ENCODE results near the gene GSX1. TPM values are rescaled to one million over a fixed set of nuclear protein-coding genes. Genes with fewer than 3 reads are reported as not detected.
A peak's percentile ranks its signal among the peaks of the same experiment; 100 is the strongest.

GSX1 gene
- total RNA-seq, 1 donor from 2014 or later, result not detected

DNA sequence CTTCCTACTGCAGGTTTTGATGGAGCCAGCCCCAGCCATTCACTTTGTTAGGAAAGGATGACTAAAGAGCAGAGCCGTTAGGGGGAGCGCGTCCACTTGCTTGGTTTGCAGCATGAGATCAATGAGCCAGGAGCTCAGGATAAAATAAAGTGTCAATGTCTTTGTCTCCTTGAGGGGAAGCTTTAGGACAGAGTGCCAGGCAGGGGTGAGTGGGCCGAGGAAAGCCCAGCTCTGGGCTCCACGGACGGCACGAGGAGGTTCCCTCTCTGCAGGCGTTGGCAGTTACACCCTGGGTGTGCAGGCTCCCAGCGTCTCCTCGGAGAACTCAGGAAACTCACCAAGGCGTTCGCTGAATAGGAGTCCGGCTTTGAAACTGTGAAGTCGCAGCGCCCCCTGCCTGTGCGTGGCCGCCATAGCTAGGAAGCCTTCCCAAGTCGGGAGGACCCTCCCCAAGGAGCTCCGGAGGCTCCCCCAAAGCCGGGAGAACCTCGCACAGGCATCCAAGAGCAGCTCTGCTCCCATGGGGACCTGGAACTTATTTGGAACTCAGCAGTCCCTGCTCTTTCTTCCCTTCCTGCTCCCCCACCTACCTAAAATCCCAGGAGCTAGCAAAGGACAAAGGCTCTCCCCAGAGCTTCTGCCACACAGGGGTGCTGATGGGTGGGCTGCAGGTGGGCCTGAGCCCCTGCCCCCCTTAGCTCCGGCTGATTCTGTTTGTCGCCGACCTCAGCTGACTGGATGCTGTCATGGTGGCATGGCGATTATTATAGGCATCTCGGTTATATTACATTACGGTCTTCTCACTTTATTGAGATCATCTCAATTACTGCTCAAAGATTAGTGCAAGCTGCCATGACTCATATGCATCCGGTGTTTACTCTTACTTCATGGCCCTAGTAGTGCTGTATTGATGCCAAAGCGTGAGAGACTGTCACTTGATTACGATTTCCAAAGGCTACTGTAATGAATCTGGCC lies 34.4 kb downstream of the GSX1 start:
- Mint-ChIP-seq H3K27ac (no peak overlapping the region), H3K27me3 (ENCODE audit: low read depth) (peaks cover 72% of the 10 kb centered on the region), H3K4me1 (ENCODE audit: low read depth) (peaks cover 5% of the 10 kb centered on the region), H3K4me3 (ENCODE audit: low read depth) (no peak overlapping the region), H3K36me3 (ENCODE audit: low read depth) (no peaks in the 10 kb centered on the region), H3K9me3 (no peaks in the 10 kb centered on the region)
- peak; percentile 50 for DNase-seq (ENCODE audit: low spot score)
- intact Hi-C loops (cut with micrococcal nuclease), result loop anchor here (1.0 kb wide), 3 partner anchors 293 to 464 kb away; no protein-coding TSS in a partner anchor

DNA sequence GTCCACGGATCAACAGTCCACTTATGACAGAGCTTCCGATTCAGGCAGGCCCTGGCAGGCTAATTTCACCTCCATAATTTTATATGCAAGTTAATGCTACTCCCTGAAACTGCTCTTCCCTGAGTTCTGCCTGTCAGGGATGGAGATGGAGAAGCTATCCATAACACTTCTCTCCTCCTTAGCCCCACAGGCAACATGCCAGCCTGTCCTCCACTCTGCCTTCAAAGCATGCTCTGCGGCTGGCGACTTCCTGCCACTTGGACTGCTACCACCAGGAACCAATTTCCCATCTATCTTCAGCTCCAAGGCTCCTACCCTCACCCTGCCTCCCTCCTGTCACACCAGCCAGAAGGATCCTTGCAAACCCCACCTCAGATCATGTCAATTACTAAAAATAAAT lies 35.4 kb downstream of the GSX1 start:
- peaks cover 72% of the 10 kb centered on the region for H3K27me3 Mint-ChIP-seq (ENCODE audit: low read depth)
- no peak for DNase-seq (ENCODE audit: low spot score)
- H3K4me1 Mint-ChIP-seq (ENCODE audit: low read depth), result peaks cover 5% of the 10 kb centered on the region
- H3K9me3 Mint-ChIP-seq, result no peaks in the 10 kb centered on the region
- no peak overlapping the region for H3K27ac Mint-ChIP-seq
- no peaks in the 10 kb centered on the region for H3K36me3 Mint-ChIP-seq (ENCODE audit: low read depth)
- intact Hi-C loops (cut with micrococcal nuclease), result no loop called here
- H3K4me3 Mint-ChIP-seq (ENCODE audit: low read depth), result no peak overlapping the region

DNA sequence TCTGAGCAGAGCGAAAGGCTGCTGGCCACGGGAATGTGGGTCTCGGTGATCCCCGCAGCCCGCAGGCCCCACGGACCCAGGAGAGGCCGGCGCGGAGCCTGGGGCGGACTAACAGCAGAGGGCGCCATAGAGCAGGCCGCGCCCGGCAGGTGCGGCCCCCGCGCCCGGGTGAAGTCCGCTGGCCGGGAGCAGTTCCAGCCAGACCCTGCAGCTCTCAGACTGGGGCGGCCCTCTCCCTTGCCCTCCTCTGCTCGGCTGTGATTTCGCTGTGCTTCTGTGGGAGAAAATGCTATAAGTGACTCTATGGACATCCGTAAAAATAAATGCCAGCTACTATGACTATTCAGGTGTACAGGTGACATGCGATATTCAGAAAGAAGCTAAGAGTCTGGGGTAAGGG lies 37.7 kb downstream of the GSX1 start:
- no peak overlapping the region for H3K4me3 Mint-ChIP-seq (ENCODE audit: low read depth)

DNA sequence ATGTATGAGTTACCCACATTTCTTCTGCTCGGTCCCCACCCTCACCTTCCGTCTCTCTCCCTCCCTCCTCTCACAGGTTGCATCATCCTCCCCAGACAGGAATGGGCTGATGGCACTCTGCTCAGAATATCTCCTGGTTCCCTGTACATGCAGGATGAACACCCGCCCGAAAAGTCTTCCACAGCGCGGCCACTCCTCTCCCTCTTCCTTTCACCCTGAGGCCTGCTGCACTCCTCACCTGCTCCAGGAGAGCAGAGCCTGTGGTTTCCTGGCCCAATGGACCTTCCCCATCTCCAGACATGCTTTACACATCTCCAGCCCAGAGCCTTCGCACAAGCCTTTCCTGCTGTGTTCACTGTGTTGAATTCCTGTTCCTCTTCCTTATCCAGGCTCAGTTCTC lies 40.9 kb downstream of the GSX1 start:
- DNase-seq (ENCODE audit: low spot score), result no peak
- Mint-ChIP-seq H3K4me1 (ENCODE audit: low read depth) (peaks cover 5% of the 10 kb centered on the region), H3K4me3 (ENCODE audit: low read depth) (no peak overlapping the region), H3K27me3 (ENCODE audit: low read depth) (peaks cover 31% of the 10 kb centered on the region), H3K27ac (no peak overlapping the region), H3K36me3 (ENCODE audit: low read depth) (no peaks in the 10 kb centered on the region), H3K9me3 (no peaks in the 10 kb centered on the region)
- intact Hi-C loops (cut with micrococcal nuclease), result no loop called here

More for the DNA sequence above, 37.7 kb downstream of the GSX1 start:
- peaks cover 50% of the 10 kb centered on the region for H3K27me3 Mint-ChIP-seq (ENCODE audit: low read depth)
- peaks cover 5% of the 10 kb centered on the region for H3K4me1 Mint-ChIP-seq (ENCODE audit: low read depth)
- DNase-seq (ENCODE audit: low spot score), result peak; percentile 41
- no peak overlapping the region for H3K27ac Mint-ChIP-seq
- intact Hi-C loops (cut with micrococcal nuclease), result no loop called here
- H3K9me3 Mint-ChIP-seq, result no peaks in the 10 kb centered on the region
- no peaks in the 10 kb centered on the region for H3K36me3 Mint-ChIP-seq (ENCODE audit: low read depth)

DNA sequence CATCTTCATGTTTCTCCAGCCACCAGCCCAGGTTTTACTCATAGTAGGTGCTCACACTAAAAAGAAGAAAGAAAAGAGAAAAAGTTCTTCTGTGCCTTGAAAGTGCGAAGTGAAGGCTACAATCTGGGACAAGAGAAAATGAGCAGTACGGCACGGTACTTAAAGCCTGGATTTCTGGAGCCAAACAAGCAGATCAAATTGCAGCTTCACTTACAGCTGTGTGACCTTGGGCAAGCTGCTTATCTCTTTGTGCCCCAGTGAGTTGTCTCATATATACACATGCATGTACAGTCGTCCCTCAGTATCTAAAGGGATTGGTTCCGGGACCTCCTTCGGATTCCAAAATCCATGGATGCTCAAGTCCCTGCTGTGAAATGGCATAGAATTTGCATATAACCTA lies 41.8 kb downstream of the GSX1 start:
- Mint-ChIP-seq H3K27me3 (ENCODE audit: low read depth) (peaks cover 24% of the 10 kb centered on the region), H3K4me3 (ENCODE audit: low read depth) (no peak overlapping the region), H3K4me1 (ENCODE audit: low read depth) (peaks cover 3% of the 10 kb centered on the region), H3K27ac (no peak overlapping the region), H3K36me3 (ENCODE audit: low read depth) (no peaks in the 10 kb centered on the region), H3K9me3 (no peaks in the 10 kb centered on the region)
- DNase-seq (ENCODE audit: low spot score), result no peak
- intact Hi-C loops (cut with micrococcal nuclease), result no loop called here

DNA sequence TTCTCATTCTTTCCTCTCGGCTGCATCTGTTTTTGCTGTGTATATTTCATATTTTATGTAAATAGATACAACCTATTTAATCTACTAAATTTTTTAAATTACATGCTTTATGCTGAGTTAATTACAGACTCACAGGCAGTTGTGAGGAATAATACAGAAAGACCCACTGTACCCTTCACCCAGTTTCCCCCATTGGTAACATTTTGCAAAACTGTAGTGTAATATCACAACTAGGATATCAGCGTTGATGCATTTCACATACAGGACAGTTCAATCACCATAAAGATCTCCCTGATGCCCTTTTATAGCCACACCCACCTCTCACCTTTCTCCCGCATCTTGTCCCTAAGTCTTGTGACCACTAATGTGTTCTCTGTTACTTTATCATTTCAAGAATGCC lies 43.5 kb downstream of the GSX1 start:
- H3K4me1 Mint-ChIP-seq (ENCODE audit: low read depth), result no peaks in the 10 kb centered on the region
- no peak overlapping the region for H3K27ac Mint-ChIP-seq
- DNase-seq (ENCODE audit: low spot score), result no peak
- H3K36me3 Mint-ChIP-seq (ENCODE audit: low read depth), result no peaks in the 10 kb centered on the region
- intact Hi-C loops (cut with micrococcal nuclease), result no loop called here
- peaks cover 14% of the 10 kb centered on the region for H3K27me3 Mint-ChIP-seq (ENCODE audit: low read depth)
- H3K4me3 Mint-ChIP-seq (ENCODE audit: low read depth), result no peak overlapping the region
- H3K9me3 Mint-ChIP-seq, result no peaks in the 10 kb centered on the region

DNA sequence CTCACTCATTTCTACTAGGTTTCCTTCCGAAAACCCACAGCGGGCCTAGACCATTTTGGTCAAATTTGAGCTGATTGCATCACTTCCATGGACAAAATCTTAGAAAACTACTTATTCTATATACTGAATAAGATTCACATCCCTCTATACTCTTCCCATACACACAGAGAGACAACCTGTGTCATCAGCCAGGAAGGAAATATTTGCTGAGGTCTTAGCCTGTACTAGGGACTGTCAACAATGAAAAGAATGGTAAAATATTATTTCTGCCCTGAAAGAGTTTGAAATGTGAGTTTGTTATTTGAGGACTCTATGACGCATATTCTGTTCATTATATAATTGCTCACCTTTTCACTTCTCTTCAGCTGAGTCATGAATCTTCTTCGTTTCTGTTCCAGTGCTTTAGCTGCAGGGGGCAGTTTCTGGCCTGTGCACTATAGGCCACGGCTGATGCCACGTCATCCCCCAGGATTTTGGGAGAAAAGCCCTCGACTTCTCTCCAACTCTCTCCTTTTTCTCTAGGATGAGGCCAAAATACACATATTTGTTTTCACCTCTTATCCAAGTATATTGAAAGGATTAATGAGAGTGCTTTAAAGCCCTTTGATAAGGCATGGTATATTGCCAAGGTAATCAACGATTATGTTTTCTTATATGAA lies 47.7 kb downstream of the GSX1 start:
- H3K27ac Mint-ChIP-seq, result no peak overlapping the region
- no peaks in the 10 kb centered on the region for H3K36me3 Mint-ChIP-seq (ENCODE audit: low read depth)
- peaks cover 10% of the 10 kb centered on the region for H3K27me3 Mint-ChIP-seq (ENCODE audit: low read depth)
- no peaks in the 10 kb centered on the region for H3K9me3 Mint-ChIP-seq
- intact Hi-C loops (cut with micrococcal nuclease), result no loop called here
- H3K4me1 Mint-ChIP-seq (ENCODE audit: low read depth), result no peaks in the 10 kb centered on the region
- no peak for DNase-seq (ENCODE audit: low spot score)
- H3K4me3 Mint-ChIP-seq (ENCODE audit: low read depth), result no peak overlapping the region

DNA sequence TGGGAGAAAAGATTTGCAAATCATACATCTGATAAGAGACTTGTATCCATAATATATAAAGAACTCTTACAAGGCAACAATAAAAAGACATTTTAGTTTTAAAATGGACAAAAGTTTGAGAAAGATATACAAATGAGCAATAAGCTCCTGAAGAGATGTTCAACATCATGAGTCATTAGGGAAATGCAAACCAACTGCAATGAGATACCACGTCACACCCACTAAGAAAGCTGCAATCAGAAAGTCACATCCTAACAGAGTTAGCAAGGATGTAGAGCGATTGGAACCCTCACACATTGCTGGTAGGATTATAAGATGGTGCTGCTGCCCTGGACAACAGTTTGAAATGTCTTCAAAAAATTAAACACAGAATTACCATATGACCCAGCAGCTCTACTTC lies 50.3 kb downstream of the GSX1 start:
- no peak for DNase-seq (ENCODE audit: low spot score)
- H3K27ac Mint-ChIP-seq, result no peak overlapping the region
- no peaks in the 10 kb centered on the region for H3K9me3 Mint-ChIP-seq
- intact Hi-C loops (cut with micrococcal nuclease), result no loop called here
- H3K4me3 Mint-ChIP-seq (ENCODE audit: low read depth), result no peak overlapping the region
- no peaks in the 10 kb centered on the region for H3K4me1 Mint-ChIP-seq (ENCODE audit: low read depth)
- H3K36me3 Mint-ChIP-seq (ENCODE audit: low read depth), result no peaks in the 10 kb centered on the region
- H3K27me3 Mint-ChIP-seq (ENCODE audit: low read depth), result peaks cover 16% of the 10 kb centered on the region

Other genes starting within 250 kb of the GSX1 start
- 5.2 and 5.4 TPM in 2 replicates for gene LNX2, start 172.0 kb upstream of the GSX1 start, total RNA-seq
- gene POLR1D, start 170.6 kb upstream of the GSX1 start, total RNA-seq, result 124 and 127 TPM in 2 replicates
- not detected in 2 replicates for gene PDX1, start 127.5 kb downstream of the GSX1 start, total RNA-seq
- gene CDX2, start 176.8 kb downstream of the GSX1 start, total RNA-seq, result not detected in 2 replicates
- gene URAD, start 196.2 kb downstream of the GSX1 start, total RNA-seq, result not detected in 2 replicates

Data from activated T-helper 2 cell treated with anti-CD3 and anti-CD28 coated beads, Interferon-gamma antibody, Interleukin-2, Interleukin-4, amounts not matched to agents 10 μg/mL and 5 μg/mL and 100 μg/mL, durations not matched to agents 14 hours and 24 hours and 36 hours (primary cell).